Measurements from ENCODE around the gene DPP4.

DNA sequence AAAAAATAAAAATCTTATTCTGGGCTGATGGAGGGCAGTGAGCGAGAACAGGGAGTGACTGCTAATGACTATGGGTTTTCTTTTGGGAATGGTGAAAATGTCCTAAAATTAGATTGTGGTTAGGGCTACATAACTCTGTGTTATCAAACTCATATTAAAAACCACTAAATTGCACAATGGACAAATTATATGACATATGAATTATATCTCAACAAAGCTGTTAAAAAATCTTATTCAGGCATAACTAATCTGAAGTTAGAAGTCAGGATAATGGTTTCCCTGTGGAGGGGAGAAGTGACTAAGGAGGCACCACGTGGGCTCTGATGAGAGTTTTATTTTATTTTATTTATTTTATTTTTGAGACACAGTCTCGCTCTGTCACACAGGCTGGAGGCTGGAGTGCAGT, 32.1 kb upstream of the DPP4 start:
- TF ChIP-seq POLR2A (IDR thresholded peaks at IDR 0.05; ENCODE audit: low read length): no peak
- TF ChIP-seq, protein P1, sequence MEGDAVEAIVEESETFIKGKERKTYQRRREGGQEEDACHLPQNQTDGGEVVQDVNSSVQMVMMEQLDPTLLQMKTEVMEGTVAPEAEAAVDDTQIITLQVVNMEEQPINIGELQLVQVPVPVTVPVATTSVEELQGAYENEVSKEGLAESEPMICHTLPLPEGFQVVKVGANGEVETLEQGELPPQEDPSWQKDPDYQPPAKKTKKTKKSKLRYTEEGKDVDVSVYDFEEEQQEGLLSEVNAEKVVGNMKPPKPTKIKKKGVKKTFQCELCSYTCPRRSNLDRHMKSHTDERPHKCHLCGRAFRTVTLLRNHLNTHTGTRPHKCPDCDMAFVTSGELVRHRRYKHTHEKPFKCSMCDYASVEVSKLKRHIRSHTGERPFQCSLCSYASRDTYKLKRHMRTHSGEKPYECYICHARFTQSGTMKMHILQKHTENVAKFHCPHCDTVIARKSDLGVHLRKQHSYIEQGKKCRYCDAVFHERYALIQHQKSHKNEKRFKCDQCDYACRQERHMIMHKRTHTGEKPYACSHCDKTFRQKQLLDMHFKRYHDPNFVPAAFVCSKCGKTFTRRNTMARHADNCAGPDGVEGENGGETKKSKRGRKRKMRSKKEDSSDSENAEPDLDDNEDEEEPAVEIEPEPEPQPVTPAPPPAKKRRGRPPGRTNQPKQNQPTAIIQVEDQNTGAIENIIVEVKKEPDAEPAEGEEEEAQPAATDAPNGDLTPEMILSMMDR (IDR thresholded peaks at IDR 0.05): no peak
- no peak for TF ChIP-seq CBX8 (IDR thresholded peaks at IDR 0.05)
- no peak for TF ChIP-seq JUN (IDR thresholded peaks at IDR 0.05)
- TF ChIP-seq HOXA7 (CRISPR knock-in tag; IDR thresholded peaks at IDR 0.05): no peak
- TF ChIP-seq RAD21 (conservative IDR thresholded peaks at IDR 0.05 in 1 of 2, IDR thresholded peaks at IDR 0.05 in 1 of 2): no peak
- no peak for TF ChIP-seq CHD2 (IDR thresholded peaks at IDR 0.05; ENCODE audit: low read length, partially characterized antibody)
- TF ChIP-seq CHD4 (IDR thresholded peaks at IDR 0.05; ENCODE audit: borderline replicate concordance): no peak
- TF ChIP-seq NR3C1 (IDR thresholded peaks at IDR 0.05): no peak
- no peak for TF ChIP-seq SMC3 (IDR thresholded peaks at IDR 0.05)
